Upper lobe of left lung (tissue), 6 donors: Measurements from ENCODE around the gene RPL34. TPM values are rescaled to one million over a fixed set of nuclear protein-coding genes. Genes with fewer than 3 reads are reported as not detected.
A peak's percentile ranks its signal among the peaks of the same experiment; 100 is the strongest.

Source experiments
- ATAC-seq, 2 donors: fragments of 200-7000 bp; cut with Tn5 transposase; one replicate each; pipeline ENCODE4 v1.9.1; 2022; ENCODE audit warnings: mild to moderate bottlenecking in 2 of 2, moderate library complexity in 2 of 2; ENCODE audit not compliant: low FRiP score in 2 of 2
- DNase-seq, 2 donors: peaks; one replicate each; pipeline ENCODE4 v3.0.0-alpha.2; 2019 to 2020
- H3K27ac ChIP-seq, 4 donors: fragments of 200-600 bp; sonication (generic); one replicate each; pipeline ENCODE4 v1.5.1; 2016 to 2019
- H3K27me3 ChIP-seq, 4 donors: fragments of 200-600 bp; sonication (generic); one replicate each; pipeline ENCODE4 v1.5.1; 2017 to 2019
- H3K36me3 ChIP-seq, 4 donors: fragments of 200-600 bp; sonication (generic); one replicate each; pipeline ENCODE4 v1.5.1; 2016 to 2019
- H3K4me1 ChIP-seq, 4 donors: fragments of 200-600 bp; sonication (generic); one replicate each; pipeline ENCODE4 v1.5.1; 2018 to 2019
- H3K4me3 ChIP-seq, 4 donors: fragments of 200-600 bp; sonication (generic); one replicate each; pipeline ENCODE4 v1.5.1; 2017 to 2019; ENCODE audit warnings: mild to moderate bottlenecking in 2 of 4, moderate library complexity in 1 of 4
- H3K9me3 ChIP-seq, 4 donors: fragments of 200-600 bp; sonication (generic); one replicate each; pipeline ENCODE4 v1.5.1; 2018 to 2019
- EP300 ChIP-seq, 4 donors: sonication (generic); formaldehyde crosslinking; IDR thresholded peaks; one replicate each; pipeline ENCODE4 v1.5.1; 2017; ENCODE audit warnings: antibody characterized with exemption in 4 of 4, control low read depth in 2 of 4
- POLR2A ChIP-seq, 4 donors: fragments of 450-650 bp; IDR thresholded peaks; one replicate each; pipeline ENCODE4 v1.5.1; 2016 to 2017; ENCODE audit warnings: antibody characterized with exemption in 4 of 4, mild to moderate bottlenecking in 2 of 4
- POLR2AphosphoS5 ChIP-seq, 2 donors: sonication (generic); formaldehyde crosslinking; IDR thresholded peaks; one replicate each; pipeline ENCODE4 v1.5.1; 2017; ENCODE audit warnings: antibody characterized with exemption in 2 of 2
- WGBS, 2 donors: methylation state at CpG; one replicate each; pipeline ENCODE4 v1.1.5; 2017 to 2018; 5-methylcytosine and 5-hydroxymethylcytosine counted together
- total RNA-seq, 6 donors: library from RNA; depleted of rRNA in 4 of 6; stranded (reverse); fragments of >200 nt in 4 of 6; gene quantifications; one replicate each; pipeline versions ENCODE4 v1.1.0 to v1.2.1, GENCODE V29; 2016 to 2021
- TF ChIP-seq, protein P1 (sequence below), 6 experiments: fragments of 450-650 bp in 4 of 6; fragments of 200-600 bp in 2 of 6; sonication (generic) in 2 of 6; IDR thresholded peaks; one replicate each; pipeline ENCODE4 v1.5.1; 2016 to 2019; ENCODE audit warnings: antibody characterized with exemption in 6 of 6
- donor health status: DM: no; HTN: no; CAD: no; lungs with moderate emphysema.
- donor health status: DM: no; HTN: yes; CAD: no; lungs with severe emphysema.

RPL34 gene
- total RNA-seq = 1,000 to 10,000 TPM in 1 of 6 donors, 100 to 1,000 TPM in 5; 181 to 1,016 (median 526) TPM

GRCh38 chr4:108620101-108620932 is at the start of gene RPL34:
Gene RPL34, plus strand, starts transcription at chr4:108620576. Its CDS starts 1,384 bp downstream, at chr4:108621960.
- no peaks in the 10 kb centered on the region for H3K27me3 ChIP-seq
- TF ChIP-seq, protein P1, sequence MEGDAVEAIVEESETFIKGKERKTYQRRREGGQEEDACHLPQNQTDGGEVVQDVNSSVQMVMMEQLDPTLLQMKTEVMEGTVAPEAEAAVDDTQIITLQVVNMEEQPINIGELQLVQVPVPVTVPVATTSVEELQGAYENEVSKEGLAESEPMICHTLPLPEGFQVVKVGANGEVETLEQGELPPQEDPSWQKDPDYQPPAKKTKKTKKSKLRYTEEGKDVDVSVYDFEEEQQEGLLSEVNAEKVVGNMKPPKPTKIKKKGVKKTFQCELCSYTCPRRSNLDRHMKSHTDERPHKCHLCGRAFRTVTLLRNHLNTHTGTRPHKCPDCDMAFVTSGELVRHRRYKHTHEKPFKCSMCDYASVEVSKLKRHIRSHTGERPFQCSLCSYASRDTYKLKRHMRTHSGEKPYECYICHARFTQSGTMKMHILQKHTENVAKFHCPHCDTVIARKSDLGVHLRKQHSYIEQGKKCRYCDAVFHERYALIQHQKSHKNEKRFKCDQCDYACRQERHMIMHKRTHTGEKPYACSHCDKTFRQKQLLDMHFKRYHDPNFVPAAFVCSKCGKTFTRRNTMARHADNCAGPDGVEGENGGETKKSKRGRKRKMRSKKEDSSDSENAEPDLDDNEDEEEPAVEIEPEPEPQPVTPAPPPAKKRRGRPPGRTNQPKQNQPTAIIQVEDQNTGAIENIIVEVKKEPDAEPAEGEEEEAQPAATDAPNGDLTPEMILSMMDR (IDR thresholded peaks at IDR 0.05) = no peak
- TF ChIP-seq EP300 (IDR thresholded peaks at IDR 0.05) = peak in 2 of 4 donors; percentile 6 to 50
- TF ChIP-seq POLR2AphosphoS5 (IDR thresholded peaks at IDR 0.05) = peak; percentile 94 to 99
- peak in 3 of 4 donors; percentile 53 to 96 (median 96) for TF ChIP-seq POLR2A (IDR thresholded peaks at IDR 0.05)
- ATAC-seq = peak; percentile 100
- peak within 1 kb of the TSS; percentile 82 to 94 (median 84) for H3K27ac ChIP-seq
- peak; percentile 89 to 98 for DNase-seq
- peaks cover 13 to 35% (median 33%) of the 10 kb centered on the region in 4 donors for H3K36me3 ChIP-seq
- peaks cover 20 to 38% (median 29%) of the 10 kb centered on the region in 4 donors for H3K4me1 ChIP-seq
- peak within 1 kb of the TSS; percentile 66 to 82 (median 72) for H3K4me3 ChIP-seq
- 0 to 1% methylated on average over 32 of the region's 32 CpGs for WGBS, 2 donors
- H3K9me3 ChIP-seq = no peaks in the 10 kb centered on the region

- H3K36me3 ChIP-seq = no peaks in the 10 kb centered on the region
- H3K9me3 ChIP-seq = no peaks in the 10 kb centered on the region
- ATAC-seq = no peak
- 35 to 45% methylated on average over 4 of the region's 4 CpGs for WGBS, 2 donors
- DNase-seq = no peak
- H3K27me3 ChIP-seq = no peaks in the 10 kb centered on the region
- no peak overlapping the region for H3K4me3 ChIP-seq
- H3K27ac ChIP-seq = no peak overlapping the region
- TF ChIP-seq EP300 (IDR thresholded peaks at IDR 0.05) = no peak
- TF ChIP-seq, protein P1 (IDR thresholded peaks at IDR 0.05) = no peak
- TF ChIP-seq POLR2A (IDR thresholded peaks at IDR 0.05) = no peak
- no peak for TF ChIP-seq POLR2AphosphoS5 (IDR thresholded peaks at IDR 0.05)
- peaks cover 0 to 4% (median 1%) of the 10 kb centered on the region in 4 donors for H3K4me1 ChIP-seq
Observed at GRCh38 chr4:108570993-108571569, 49.3 kb upstream of the RPL34 start.

- TF ChIP-seq POLR2AphosphoS5 (IDR thresholded peaks at IDR 0.05) (no peak), EP300 (IDR thresholded peaks at IDR 0.05) (no peak), POLR2A (IDR thresholded peaks at IDR 0.05) (no peak)
- TF ChIP-seq, protein P1 (IDR thresholded peaks at IDR 0.05) = no peak
- no peak for DNase-seq
- no peaks in the 10 kb centered on the region for H3K9me3 ChIP-seq
- peaks cover 0 to 4% (median 1%) of the 10 kb centered on the region in 4 donors for H3K4me1 ChIP-seq
- 87 to 89% methylated on average over 3 of the region's 3 CpGs for WGBS, 2 donors
- H3K27me3 ChIP-seq = no peaks in the 10 kb centered on the region
- no peak for ATAC-seq
- no peak overlapping the region for H3K4me3 ChIP-seq
- H3K27ac ChIP-seq = no peak overlapping the region
- H3K36me3 ChIP-seq = no peaks in the 10 kb centered on the region
Observed at GRCh38 chr4:108574402-108574801, 46.0 kb upstream of the RPL34 start.

- H3K4me1 ChIP-seq = no peaks in the 10 kb centered on the region
- no peaks in the 10 kb centered on the region for H3K36me3 ChIP-seq
- no peak for TF ChIP-seq EP300 (IDR thresholded peaks at IDR 0.05)
- TF ChIP-seq, protein P1 (IDR thresholded peaks at IDR 0.05) = no peak
- TF ChIP-seq POLR2A (IDR thresholded peaks at IDR 0.05) = no peak
- no peak for TF ChIP-seq POLR2AphosphoS5 (IDR thresholded peaks at IDR 0.05)
- H3K27ac ChIP-seq = no peak overlapping the region
- H3K27me3 ChIP-seq = no peaks in the 10 kb centered on the region
- no peaks in the 10 kb centered on the region for H3K9me3 ChIP-seq
- no peak overlapping the region for H3K4me3 ChIP-seq
- DNase-seq (no peak), ATAC-seq (no peak)
- WGBS, 2 donors = 60 to 66% methylated on average over 6 of the region's 6 CpGs
Observed at GRCh38 chr4:108581083-108581482, 39.3 kb upstream of the RPL34 start.
